Aorta (tissue), 5 donors: ENCODE data around the gene CEMIP. TPM values are rescaled to one million over a fixed set of nuclear protein-coding genes. Genes with fewer than 3 reads are reported as not detected.

ENCODE experiments used
- ATAC-seq: fragments of 200-7000 bp; cut with Tn5 transposase; one replicate; pipeline ENCODE4 v1.9.1; 2022; ENCODE audit warnings: moderate library complexity; ENCODE audit not compliant: low FRiP score
- DNase-seq, 2 donors: peaks; one replicate each; pipeline ENCODE4 v3.0.0-alpha.2; 2020
- H3K27ac ChIP-seq, 2 donors: one replicate each; pipeline ENCODE4 v1.5.1; 2013; ENCODE audit warnings: low read length in 2 of 2, mild to moderate bottlenecking in 2 of 2, moderate library complexity in 2 of 2, control low read depth in 1 of 2, inconsistent platforms in 1 of 2, low read depth in 1 of 2
- H3K27me3 ChIP-seq, 2 donors: one replicate each; pipeline ENCODE4 v1.6.1; 2013; ENCODE audit warnings: control low read depth in 1 of 2, low read length in 1 of 2, mild to moderate bottlenecking in 1 of 2, moderate library complexity in 1 of 2; ENCODE audit not compliant: insufficient read depth in 2 of 2, control insufficient read depth in 1 of 2
- H3K36me3 ChIP-seq, 2 donors: one replicate each; pipeline ENCODE4 v1.6.1; 2013; ENCODE audit warnings: control low read depth in 1 of 2, low read length in 1 of 2, mild to moderate bottlenecking in 1 of 2; ENCODE audit not compliant: insufficient read depth in 2 of 2, control insufficient read depth in 1 of 2
- H3K4me1 ChIP-seq, 2 donors: one replicate each; pipeline ENCODE4 v1.6.1; 2013; ENCODE audit warnings: low read length in 2 of 2, control low read depth in 1 of 2, mild to moderate bottlenecking in 1 of 2, moderate library complexity in 1 of 2; ENCODE audit not compliant: insufficient read depth in 2 of 2, control insufficient read depth in 1 of 2
- H3K4me3 ChIP-seq, 2 donors: one replicate each; pipeline ENCODE4 v1.5.1; 2013; ENCODE audit warnings: low read length in 2 of 2, control low read depth in 1 of 2, mild to moderate bottlenecking in 1 of 2
- H3K9me3 ChIP-seq: one replicate; pipeline ENCODE4 v1.6.1; 2013; ENCODE audit warnings: mild to moderate bottlenecking, low read length; ENCODE audit not compliant: control insufficient read depth
- WGBS, 2 donors: extraction: QIAGEN DNeasy Blood & Tissue Kit; methylation state at CpG; one replicate each; pipeline ENCODE4 v1.1.7; 2013; 5-methylcytosine and 5-hydroxymethylcytosine counted together
- intact Hi-C, 2 donors: fragments of 100-400 bp; cut with DNase I; formaldehyde crosslinking; loops; one replicate each; pipeline versions ENCODE4 v1.14.2 to v1.15.0; 2022
- polyA plus RNA-seq, 2 donors: library from polyadenylated mRNA; stranded (reverse); fragments of 200-250 nt; gene quantifications; one replicate each; pipeline ENCODE4 v1.2.3, GENCODE V29; 2013
- total RNA-seq, 2 donors: library from RNA; stranded (reverse); fragmentation: NEBNext Ultra II Directional; extraction: Animal tissue kit (Norgen Biotek cat#: 25700); gene quantifications; one replicate each; pipeline ENCODE4 v1.2.1, GENCODE V29; 2021
- donor health status: healthy with polysubstance abuse.
- donor health status: Bipolar disorder and iron deficiency.
- donor health status: DM: no; HTN: no; CAD: no.
- donor health status: DM: no; HTN: no; CAD: no.
- donor health status: DM: yes; HTN: yes; CAD: no.

CEMIP gene
- total and polyA plus RNA-seq, 4 donors: under 0.01 to 12.1 (median 3.8) TPM

- Histone ChIP-seq H3K27ac (no peak overlapping the region), H3K4me3 (no peak overlapping the region), H3K27me3 (no peaks in the 10 kb centered on the region), H3K4me1 (no peaks in the 10 kb centered on the region), H3K9me3 (no peaks in the 10 kb centered on the region), H3K36me3 (no peaks in the 10 kb centered on the region)
- intact Hi-C loops: no loop called here
- peak in 1 of 2 donors; percentile 56 for DNase-seq
- WGBS, 2 donors: 43 to 65% methylated on average over 10 of the region's 10 CpGs
- ATAC-seq: peak; percentile 38
Measured at GRCh38 chr15:80801891-80802680, 22.9 kb downstream of the CEMIP start.

DNA sequence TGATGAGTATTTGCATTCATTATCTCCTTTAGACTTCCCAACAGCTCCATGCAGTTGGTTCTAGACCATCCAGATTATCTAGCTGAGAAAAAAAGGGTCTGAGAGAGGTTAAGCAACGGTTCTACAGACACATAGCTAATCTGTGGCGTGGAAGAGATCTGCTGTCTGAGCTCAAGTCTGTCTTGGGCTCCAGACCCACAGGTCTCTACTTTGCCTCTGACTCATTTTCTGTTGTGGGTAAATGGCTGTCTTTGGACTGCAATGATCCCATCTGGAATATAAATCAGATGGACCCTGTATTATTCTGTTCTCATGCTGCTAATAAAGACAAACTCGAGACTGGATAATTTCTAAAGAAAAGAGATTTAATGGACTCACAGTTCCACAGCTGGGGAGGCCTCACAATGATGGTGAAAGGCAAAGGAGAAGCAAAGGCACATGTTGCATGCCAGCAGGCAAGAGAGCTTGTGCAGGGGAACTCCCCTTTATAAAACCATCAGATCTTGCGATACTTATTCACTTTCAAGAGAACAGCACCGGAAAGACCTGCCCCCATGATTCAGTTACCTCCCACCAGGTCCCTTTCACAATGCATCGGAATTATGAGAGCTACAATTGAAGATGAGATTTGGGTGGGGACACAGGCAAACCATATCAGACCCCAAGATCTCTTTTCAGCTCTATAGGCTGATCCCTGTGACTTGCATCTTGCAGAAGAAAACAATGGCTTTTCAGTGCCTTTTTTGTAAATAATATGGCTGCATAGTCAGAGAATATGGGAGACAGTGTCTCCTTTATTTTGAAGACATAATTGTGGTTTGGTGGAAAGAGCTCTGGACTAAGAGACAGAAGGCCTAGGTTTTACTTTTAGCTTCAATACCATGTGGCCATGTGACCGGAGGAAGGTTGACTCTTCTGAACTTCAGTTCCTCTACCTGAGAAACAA, 24.7 kb downstream of the CEMIP start:
- intact Hi-C loops: no loop called here
- H3K9me3 ChIP-seq: no peaks in the 10 kb centered on the region
- no peaks in the 10 kb centered on the region for H3K27me3 ChIP-seq
- H3K4me3 ChIP-seq: no peak overlapping the region
- ATAC-seq (no peak), DNase-seq (no peak)
- H3K4me1 ChIP-seq: no peaks in the 10 kb centered on the region
- H3K36me3 ChIP-seq: no peaks in the 10 kb centered on the region
- no peak overlapping the region for H3K27ac ChIP-seq
- WGBS, 2 donors: 89 to 93% methylated on average over 7 of the region's 7 CpGs

DNA sequence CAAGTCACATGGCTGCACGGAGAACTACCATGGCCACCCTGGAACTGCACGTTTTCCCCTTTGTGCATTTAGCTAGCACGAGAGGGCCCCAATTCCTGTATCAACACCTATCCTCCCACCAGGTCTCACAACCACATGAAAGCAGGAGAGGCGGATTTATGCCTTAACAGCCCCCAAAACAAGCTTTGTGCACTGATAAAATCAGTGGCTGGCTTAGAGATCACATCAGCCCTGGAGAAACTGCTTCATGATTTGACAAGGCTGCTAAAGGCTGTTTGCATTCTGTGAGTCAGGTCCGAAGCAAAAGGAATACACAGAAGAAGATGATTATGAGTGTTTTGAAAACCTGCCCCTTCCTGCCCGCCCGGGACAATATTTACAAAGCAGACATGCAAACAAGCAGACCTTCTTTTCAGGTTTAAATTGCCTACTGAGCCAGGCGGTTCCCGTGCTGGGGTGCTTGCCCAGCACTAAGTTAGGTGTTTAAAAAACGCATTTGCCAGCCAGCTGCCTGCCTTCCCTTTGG, 25.9 kb downstream of the CEMIP start:
- DNase-seq (no peak), ATAC-seq (no peak)
- Histone ChIP-seq H3K4me3 (no peak overlapping the region), H3K27ac (no peak overlapping the region), H3K9me3 (no peaks in the 10 kb centered on the region), H3K27me3 (no peaks in the 10 kb centered on the region), H3K4me1 (no peaks in the 10 kb centered on the region), H3K36me3 (no peaks in the 10 kb centered on the region)
- WGBS, 2 donors: 42 to 51% methylated on average over 10 of the region's 10 CpGs
- intact Hi-C loops: no loop called here

DNA sequence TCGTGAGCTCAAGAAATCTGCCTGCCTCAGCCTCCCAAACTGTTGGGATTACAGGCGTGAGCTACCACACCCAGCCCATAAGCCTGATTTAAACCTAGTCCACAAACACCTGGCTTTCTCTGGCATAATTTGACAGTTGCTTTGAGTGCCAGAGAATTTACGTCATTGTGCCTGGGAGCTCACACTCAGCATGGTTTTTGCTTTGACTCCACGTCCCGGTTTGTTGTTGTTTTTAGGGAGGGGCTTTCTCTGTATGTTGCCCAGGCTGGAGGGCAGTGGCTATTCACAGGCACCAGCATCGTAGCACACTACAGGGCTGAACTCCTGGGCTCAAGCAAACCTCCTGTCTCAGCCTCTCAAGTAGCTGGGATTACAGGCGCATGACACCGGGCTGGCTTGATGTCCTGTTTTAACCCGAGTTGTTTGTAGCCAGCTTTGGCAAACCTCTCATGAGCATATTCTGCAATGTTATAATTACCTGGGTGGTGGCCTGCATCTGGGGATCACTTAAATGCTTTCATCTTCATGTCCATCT, 32.7 kb downstream of the CEMIP start:
- 67% methylated on average over 9 of the region's 9 CpGs for WGBS, 2 donors
- DNase-seq: no peak
- no peaks in the 10 kb centered on the region for H3K9me3 ChIP-seq

GRCh38 chr15:80815106-80815505, 35.9 kb downstream of the CEMIP start:
- no peak for DNase-seq
- no peak for ATAC-seq
- peaks cover 3 to 7% of the 10 kb centered on the region in 2 donors for H3K4me1 ChIP-seq
- WGBS, 2 donors: 85 to 88% methylated on average over 4 of the region's 4 CpGs
- H3K27ac ChIP-seq: no peak overlapping the region
- H3K4me3 ChIP-seq: no peak overlapping the region
- H3K9me3 ChIP-seq: no peaks in the 10 kb centered on the region
- intact Hi-C loops: no loop called here
- no peaks in the 10 kb centered on the region for H3K36me3 ChIP-seq
- H3K27me3 ChIP-seq: no peaks in the 10 kb centered on the region

More for the DNA sequence above, 32.7 kb downstream of the CEMIP start:
- Histone ChIP-seq H3K36me3 (no peaks in the 10 kb centered on the region), H3K4me1 (no peaks in the 10 kb centered on the region), H3K4me3 (no peak overlapping the region), H3K27ac (no peak overlapping the region), H3K27me3 (no peaks in the 10 kb centered on the region)
- intact Hi-C loops: no loop called here
- ATAC-seq: no peak

DNA sequence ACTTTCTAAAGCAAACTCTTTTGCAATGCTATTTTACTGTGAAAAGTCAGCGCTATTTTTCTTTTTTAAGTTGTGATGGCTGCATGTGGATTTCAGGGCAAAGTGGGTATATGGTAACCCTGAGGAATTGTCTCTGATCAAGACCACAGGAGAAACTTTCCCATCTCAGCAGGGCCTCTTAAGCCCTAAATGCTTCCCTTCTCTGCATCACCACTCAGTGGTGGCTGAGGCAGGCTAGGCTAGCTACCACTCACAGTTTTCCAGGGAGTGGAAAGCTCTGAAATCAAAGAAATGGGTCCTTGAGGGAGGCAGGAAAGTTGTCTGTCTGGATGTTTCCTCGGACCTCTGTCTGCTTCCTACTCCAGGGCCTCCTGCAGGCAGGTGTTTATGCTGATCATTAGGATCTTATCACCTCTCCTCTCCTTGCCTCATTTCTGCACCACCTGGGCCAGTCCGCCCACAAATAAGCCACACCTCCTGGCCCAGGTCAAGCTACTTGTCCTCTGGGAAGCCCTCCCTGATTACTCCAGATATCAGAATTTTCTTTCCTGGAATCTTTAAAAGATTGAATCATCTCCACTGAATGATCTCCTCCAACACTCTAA, 37.0 kb downstream of the CEMIP start:
- WGBS, 2 donors: 56 to 57% methylated on average over 3 of the region's 3 CpGs
- DNase-seq (no peak), ATAC-seq (no peak)
- H3K4me1 ChIP-seq: peaks cover 3 to 7% of the 10 kb centered on the region in 2 donors
- H3K27me3 ChIP-seq: no peaks in the 10 kb centered on the region
- H3K27ac ChIP-seq: no peak overlapping the region
- no peaks in the 10 kb centered on the region for H3K9me3 ChIP-seq
- H3K4me3 ChIP-seq: no peak overlapping the region
- intact Hi-C loops: no loop called here
- H3K36me3 ChIP-seq: no peaks in the 10 kb centered on the region

DNA sequence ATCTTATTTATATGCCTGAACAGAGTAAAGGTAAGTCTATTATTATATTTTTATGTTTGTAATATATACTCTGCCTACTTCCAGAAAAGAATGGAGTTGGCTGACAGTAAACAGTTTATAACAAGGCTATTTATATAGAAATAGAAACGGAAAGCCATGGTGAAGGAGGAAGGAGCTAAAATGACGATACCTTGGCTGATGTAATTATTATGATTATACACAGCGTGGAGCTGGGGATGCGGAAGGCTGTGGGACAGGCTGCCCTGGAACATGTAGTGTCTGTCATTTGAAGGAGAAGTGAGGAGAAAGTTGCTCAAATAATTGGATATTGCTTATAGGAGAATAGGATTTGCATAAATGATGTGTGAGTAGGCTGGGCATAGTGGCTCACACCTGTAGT, 37.8 kb downstream of the CEMIP start:
- Histone ChIP-seq H3K4me1 (peaks cover 3 to 7% of the 10 kb centered on the region in 2 donors), H3K27ac (no peak overlapping the region), H3K4me3 (no peak overlapping the region), H3K9me3 (no peaks in the 10 kb centered on the region), H3K36me3 (no peaks in the 10 kb centered on the region), H3K27me3 (no peaks in the 10 kb centered on the region)
- no peak for DNase-seq
- WGBS, 2 donors: 54 to 55% methylated on average over 4 of the region's 4 CpGs
- intact Hi-C loops: no loop called here
- ATAC-seq: no peak

DNA sequence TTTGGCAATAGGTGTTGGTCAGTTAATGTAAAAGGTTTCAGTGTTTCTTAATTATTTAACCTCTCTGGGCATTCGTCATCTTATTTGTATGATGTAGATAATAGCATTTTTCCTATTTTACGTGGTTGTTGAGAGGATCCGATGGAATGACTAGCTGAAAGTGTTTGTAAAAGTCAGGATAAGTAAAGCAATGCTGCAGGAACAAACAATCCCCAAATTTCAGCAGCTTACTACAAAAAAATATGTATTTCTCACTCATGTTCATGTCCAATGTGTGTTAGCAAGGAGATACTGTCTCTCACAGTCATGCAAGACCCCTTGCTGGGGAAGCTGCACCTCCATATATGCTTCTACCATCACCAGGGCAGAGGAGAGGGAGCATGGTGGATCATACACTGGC, 38.7 kb downstream of the CEMIP start:
- H3K9me3 ChIP-seq: no peaks in the 10 kb centered on the region
- intact Hi-C loops: no loop called here
- DNase-seq (no peak), ATAC-seq (no peak)
- H3K4me3 ChIP-seq: no peak overlapping the region
- H3K27ac ChIP-seq: no peak overlapping the region
- H3K36me3 ChIP-seq: no peaks in the 10 kb centered on the region
- H3K27me3 ChIP-seq: no peaks in the 10 kb centered on the region
- H3K4me1 ChIP-seq: peaks cover 3 to 7% of the 10 kb centered on the region in 2 donors
- WGBS, 2 donors: 99% methylated on average over 3 of the region's 3 CpGs
